Esophagus squamous epithelium (tissue), 5 donors: ENCODE results near the gene IMPG2. TPM values are rescaled to one million over a fixed set of nuclear protein-coding genes. Genes with fewer than 3 reads are reported as not detected.

Source experiments
- DNase-seq: peaks from one replicate; lab custom pipeline; 2025; lab: John Stamatoyannopoulos, UW
- H3K27ac ChIP-seq, 4 donors: fragments of 200-600 bp; sonication (generic); one replicate each; pipeline ENCODE4 v1.5.1; 2016 to 2019; ENCODE audit warnings: mild to moderate bottlenecking in 1 of 4
- H3K27me3 ChIP-seq, 4 donors: fragments of 200-600 bp; sonication (generic); 1 replicate in 3 of 4; 2 replicates in 1 of 4; pipeline versions ENCODE4 v1.5.1 to v1.6.0; 2017 to 2021; ENCODE audit warnings: antibody characterized with exemption in 1 of 4
- H3K36me3 ChIP-seq, 3 donors: fragments of 200-600 bp; sonication (generic); one replicate each; pipeline ENCODE4 v1.5.1; 2016 to 2019
- H3K4me1 ChIP-seq, 3 donors: fragments of 200-600 bp; sonication (generic); one replicate each; pipeline ENCODE4 v1.5.1; 2017 to 2019
- H3K4me3 ChIP-seq, 4 donors: fragments of 200-600 bp; sonication (generic); 1 replicate in 3 of 4; 2 replicates in 1 of 4; pipeline ENCODE4 v1.5.1; 2016 to 2019; ENCODE audit warnings: mild to moderate bottlenecking in 2 of 4, moderate library complexity in 1 of 4
- H3K9me3 ChIP-seq, 3 donors: fragments of 200-600 bp; sonication (generic); one replicate each; pipeline ENCODE4 v1.5.1; 2016 to 2019
- POLR2A ChIP-seq, 4 donors: fragments of 450-650 bp; IDR thresholded peaks; one replicate each; pipeline ENCODE4 v1.6.1; 2017; ENCODE audit warnings: antibody characterized with exemption in 4 of 4, mild to moderate bottlenecking in 4 of 4, moderate library complexity in 3 of 4
- WGBS, 2 donors: methylation state at CpG; one replicate each; pipeline ENCODE4 v1.1.5; 2018; 5-methylcytosine and 5-hydroxymethylcytosine counted together
- intact Hi-C: fragments of 100-400 bp; cut with DNase I; formaldehyde crosslinking; loops from one replicate; pipeline ENCODE4 v1.15.0; 2022
- total RNA-seq, 4 donors: library from RNA; depleted of rRNA; stranded (reverse); fragments of >200 nt; gene quantifications; one replicate each; pipeline ENCODE4 v1.1.0, GENCODE V29; 2016
- TF ChIP-seq, protein P1 (sequence below), 6 experiments: fragments of 450-650 bp in 4 of 6; fragments of 200-600 bp in 2 of 6; sonication (generic) in 2 of 6; IDR thresholded peaks; one replicate each; pipeline ENCODE4 v1.5.1; 2016 to 2019; ENCODE audit warnings: antibody characterized with exemption in 6 of 6, mild to moderate bottlenecking in 4 of 6, moderate library complexity in 4 of 6
- donor health status: DM: yes; HTN: yes; CAD: no.

IMPG2 gene
- total RNA-seq, 4 donors from 2014 or later = 0.04 to 0.19 (median 0.09) TPM; not detected in 1

DNA sequence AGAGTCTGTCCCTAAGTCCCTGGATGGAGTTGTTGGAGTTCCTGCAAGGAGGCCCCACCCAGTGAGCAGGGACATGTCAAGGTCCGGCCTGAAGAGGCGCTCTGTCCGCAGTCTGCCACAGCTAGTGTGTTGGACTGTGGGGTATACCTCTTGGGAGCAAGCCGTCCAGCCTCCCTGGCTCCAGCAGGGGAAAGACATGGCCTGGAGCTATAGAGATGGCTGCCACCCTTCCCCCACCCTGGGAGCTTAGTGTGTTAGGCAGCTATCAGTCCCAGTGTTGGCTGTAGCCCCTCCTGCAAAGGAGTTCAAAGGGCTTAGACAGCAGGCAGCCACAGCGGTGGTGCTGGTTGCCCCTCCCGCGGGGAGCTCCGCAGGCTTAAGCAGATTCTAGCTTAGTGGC lies 20.3 kb downstream of the IMPG2 start:
- H3K4me3 ChIP-seq = no peak overlapping the region
- H3K36me3 ChIP-seq = no peaks in the 10 kb centered on the region
- H3K27me3 ChIP-seq = no peaks in the 10 kb centered on the region
- no peak for DNase-seq
- H3K9me3 ChIP-seq = peaks cover 0 to 5% (median 0%) of the 10 kb centered on the region in 3 donors
- TF ChIP-seq POLR2A (IDR thresholded peaks at IDR 0.05) = no peak
- TF ChIP-seq, protein P1, sequence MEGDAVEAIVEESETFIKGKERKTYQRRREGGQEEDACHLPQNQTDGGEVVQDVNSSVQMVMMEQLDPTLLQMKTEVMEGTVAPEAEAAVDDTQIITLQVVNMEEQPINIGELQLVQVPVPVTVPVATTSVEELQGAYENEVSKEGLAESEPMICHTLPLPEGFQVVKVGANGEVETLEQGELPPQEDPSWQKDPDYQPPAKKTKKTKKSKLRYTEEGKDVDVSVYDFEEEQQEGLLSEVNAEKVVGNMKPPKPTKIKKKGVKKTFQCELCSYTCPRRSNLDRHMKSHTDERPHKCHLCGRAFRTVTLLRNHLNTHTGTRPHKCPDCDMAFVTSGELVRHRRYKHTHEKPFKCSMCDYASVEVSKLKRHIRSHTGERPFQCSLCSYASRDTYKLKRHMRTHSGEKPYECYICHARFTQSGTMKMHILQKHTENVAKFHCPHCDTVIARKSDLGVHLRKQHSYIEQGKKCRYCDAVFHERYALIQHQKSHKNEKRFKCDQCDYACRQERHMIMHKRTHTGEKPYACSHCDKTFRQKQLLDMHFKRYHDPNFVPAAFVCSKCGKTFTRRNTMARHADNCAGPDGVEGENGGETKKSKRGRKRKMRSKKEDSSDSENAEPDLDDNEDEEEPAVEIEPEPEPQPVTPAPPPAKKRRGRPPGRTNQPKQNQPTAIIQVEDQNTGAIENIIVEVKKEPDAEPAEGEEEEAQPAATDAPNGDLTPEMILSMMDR (IDR thresholded peaks at IDR 0.05) = no peak
- H3K4me1 ChIP-seq = peaks cover 0 to 7% (median 0%) of the 10 kb centered on the region in 3 donors
- H3K27ac ChIP-seq = no peak overlapping the region
- intact Hi-C loops = no loop called here
- 77 to 100% methylated on average over 3 to 4 of the region's 8 CpGs for WGBS, 2 donors

DNA sequence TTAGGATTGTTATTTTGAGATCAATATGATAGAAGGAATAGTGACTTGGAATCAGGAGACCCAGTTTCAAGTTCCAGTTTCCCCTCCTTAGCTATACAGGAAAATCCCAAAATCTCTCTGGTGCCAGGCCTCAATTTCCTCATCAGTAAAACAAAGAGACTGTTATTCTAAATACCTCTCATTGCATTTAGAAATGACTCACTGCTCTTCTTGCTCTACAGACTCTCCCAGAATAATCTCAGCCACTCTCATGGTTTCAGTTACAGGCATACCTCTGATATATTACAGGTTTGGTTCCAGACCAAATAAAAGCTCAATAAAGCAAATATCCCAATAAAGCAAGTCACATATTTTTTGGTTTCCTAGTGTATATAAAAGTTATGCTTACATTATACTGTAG lies 28.3 kb downstream of the IMPG2 start:
- intact Hi-C loops = no loop called here
- no peaks in the 10 kb centered on the region for H3K4me1 ChIP-seq
- TF ChIP-seq, protein P1 (IDR thresholded peaks at IDR 0.05) = no peak
- no peak for TF ChIP-seq POLR2A (IDR thresholded peaks at IDR 0.05)
- H3K36me3 ChIP-seq = no peaks in the 10 kb centered on the region
- peaks cover 0 to 1% (median 0%) of the 10 kb centered on the region in 3 donors for H3K9me3 ChIP-seq
- no peak for DNase-seq
- H3K27ac ChIP-seq = no peak overlapping the region
- no peak overlapping the region for H3K4me3 ChIP-seq
- no peaks in the 10 kb centered on the region for H3K27me3 ChIP-seq

- intact Hi-C loops = no loop called here
- no peaks in the 10 kb centered on the region for H3K4me1 ChIP-seq
- no peaks in the 10 kb centered on the region for H3K36me3 ChIP-seq
- H3K27ac ChIP-seq = no peak overlapping the region
- no peak for TF ChIP-seq POLR2A (IDR thresholded peaks at IDR 0.05)
- TF ChIP-seq, protein P1 (IDR thresholded peaks at IDR 0.05) = no peak
- no peaks in the 10 kb centered on the region for H3K27me3 ChIP-seq
- no peaks in the 10 kb centered on the region for H3K9me3 ChIP-seq
- H3K4me3 ChIP-seq = no peak overlapping the region
- 75 to 76% methylated on average over 2 of the region's 2 CpGs for WGBS, 2 donors
- no peak for DNase-seq
Observed at GRCh38 chr3:101288294-101288693, 32.1 kb downstream of the IMPG2 start.

GRCh38 chr3:101284757-101285156 lies 35.6 kb downstream of the IMPG2 start:
- no peaks in the 10 kb centered on the region for H3K36me3 ChIP-seq
- H3K4me1 ChIP-seq = no peaks in the 10 kb centered on the region
- no peaks in the 10 kb centered on the region for H3K9me3 ChIP-seq
- H3K27ac ChIP-seq = no peak overlapping the region
- no peak overlapping the region for H3K4me3 ChIP-seq
- TF ChIP-seq, protein P1 (IDR thresholded peaks at IDR 0.05) = no peak
- no peak for TF ChIP-seq POLR2A (IDR thresholded peaks at IDR 0.05)
- intact Hi-C loops = no loop called here
- 67 to 71% methylated on average over 1 of the region's 1 CpG for WGBS, 2 donors
- no peak for DNase-seq
- H3K27me3 ChIP-seq = no peaks in the 10 kb centered on the region

- H3K27ac ChIP-seq = no peak overlapping the region
- no peaks in the 10 kb centered on the region for H3K27me3 ChIP-seq
- no peaks in the 10 kb centered on the region for H3K36me3 ChIP-seq
- 44 to 70% methylated on average over 3 of the region's 3 CpGs for WGBS, 2 donors
- intact Hi-C loops = no loop called here
- TF ChIP-seq, protein P1 (IDR thresholded peaks at IDR 0.05) = no peak
- TF ChIP-seq POLR2A (IDR thresholded peaks at IDR 0.05) = no peak
- H3K9me3 ChIP-seq = no peaks in the 10 kb centered on the region
- H3K4me1 ChIP-seq = no peaks in the 10 kb centered on the region
- no peak overlapping the region for H3K4me3 ChIP-seq
- no peak for DNase-seq
Observed at GRCh38 chr3:101281521-101282030, 38.8 kb downstream of the IMPG2 start.
